Neural progenitor cell (in vitro differentiated cells): ENCODE data around the gene ATP5F1C. TPM values are rescaled to one million over a fixed set of nuclear protein-coding genes. Genes with fewer than 3 reads are reported as not detected.
"Not testable (repeated sequence)": the region's sequence is repeated elsewhere in the genome, so short reads cannot be mapped to it uniquely, and the experiment has no call there.

Source experiments
- DNase-seq: peaks from one replicate; pipeline ENCODE4 v3.0.0-alpha.2; 2016; ENCODE audit warnings: low spot score
- H2AFZ ChIP-seq: fragments of 200-600 bp; sonication (generic); replicated peaks from 2 replicates; pipeline ENCODE4 v1.6.1; 2016; ENCODE audit warnings: antibody characterized with exemption
- H3F3A ChIP-seq: fragments of 200-600 bp; sonication (generic); 2 replicates; pipeline ENCODE4 v1.6.1; 2016; ENCODE audit warnings: antibody characterized with exemption, low read depth
- H3K27ac ChIP-seq: fragments of 200-600 bp; sonication (generic); 2 replicates; pipeline ENCODE4 v1.5.1; 2016; ENCODE audit warnings: mild to moderate bottlenecking
- H3K27me3 ChIP-seq: fragments of 200-600 bp; sonication (generic); 2 replicates; pipeline ENCODE4 v1.6.1; 2016; ENCODE audit warnings: mild to moderate bottlenecking, moderate library complexity
- H3K36me3 ChIP-seq: fragments of 200-600 bp; sonication (generic); 2 replicates; pipeline ENCODE4 v1.5.1; 2016
- H3K4me1 ChIP-seq: fragments of 200-600 bp; sonication (generic); 2 replicates; pipeline ENCODE4 v1.6.1; 2016; ENCODE audit warnings: mixed run types
- H3K4me2 ChIP-seq: fragments of 200-600 bp; sonication (generic); 2 replicates; pipeline ENCODE4 v1.6.1; 2016
- H3K4me3 ChIP-seq: fragments of 200-600 bp; sonication (generic); 2 replicates; pipeline ENCODE4 v1.5.1; 2016
- H3K79me2 ChIP-seq: fragments of 200-600 bp; sonication (generic); 2 replicates; pipeline ENCODE4 v1.6.1; 2016; ENCODE audit warnings: low read depth
- H3K9ac ChIP-seq: fragments of 200-600 bp; sonication (generic); 2 replicates; pipeline ENCODE4 v1.6.1; 2016
- H3K9me3 ChIP-seq: fragments of 200-600 bp; sonication (generic); 2 replicates; pipeline ENCODE4 v1.5.1; 2016; ENCODE audit warnings: low read depth
- H4K20me1 ChIP-seq: fragments of 200-600 bp; sonication (generic); 2 replicates; pipeline ENCODE4 v1.6.1; 2016; ENCODE audit warnings: low read depth
- H3K27ac Mint-ChIP-seq: 3 replicates; pipeline ENCODE4 v1.8.0; 2021; ENCODE audit warnings: mixed read lengths
- H3K27me3 Mint-ChIP-seq: 2 replicates; pipeline ENCODE4 v1.8.0; 2022; ENCODE audit warnings: low read depth, mild to moderate bottlenecking, inconsistent platforms, moderate library complexity, mixed read lengths; ENCODE audit not compliant: insufficient read depth
- H3K36me3 Mint-ChIP-seq: 3 replicates; pipeline ENCODE4 v1.8.0; 2021; ENCODE audit warnings: mixed read lengths
- H3K4me1 Mint-ChIP-seq: 3 replicates; pipeline ENCODE4 v1.8.0; 2021; ENCODE audit warnings: mixed read lengths
- H3K4me3 Mint-ChIP-seq: 3 replicates; pipeline ENCODE4 v1.8.0; 2021; ENCODE audit warnings: mild to moderate bottlenecking, moderate library complexity, mixed read lengths
- H3K9me3 Mint-ChIP-seq: 3 replicates; pipeline ENCODE4 v1.8.0; 2020; ENCODE audit warnings: mixed read lengths
- EZH2 ChIP-seq: fragments of 200-600 bp; sonication (generic); IDR thresholded peaks from 2 replicates; pipeline ENCODE4 v1.6.1; 2017; ENCODE audit warnings: antibody characterized with exemption, mild to moderate bottlenecking, moderate library complexity
- EZH2phosphoT487 ChIP-seq: fragments of 200-600 bp; sonication (generic); IDR thresholded peaks from 2 replicates; pipeline ENCODE4 v1.6.1; 2017; ENCODE audit warnings: antibody characterized with exemption
- total RNA-seq: library from RNA; depleted of rRNA; stranded (reverse); fragments of >200 nt; gene quantifications from 2 replicates; pipeline ENCODE4 v1.2.3, GENCODE V29; 2015; ENCODE audit warnings: low replicate concordance
- TF ChIP-seq, protein P1 (sequence below): fragments of 200-600 bp; sonication (generic); IDR thresholded peaks from 2 replicates; pipeline ENCODE4 v1.5.1; 2017; ENCODE audit warnings: antibody characterized with exemption, mild to moderate bottlenecking

ATP5F1C gene
- total RNA-seq, 1 donor from 2014 or later = 466 TPM

DNA sequence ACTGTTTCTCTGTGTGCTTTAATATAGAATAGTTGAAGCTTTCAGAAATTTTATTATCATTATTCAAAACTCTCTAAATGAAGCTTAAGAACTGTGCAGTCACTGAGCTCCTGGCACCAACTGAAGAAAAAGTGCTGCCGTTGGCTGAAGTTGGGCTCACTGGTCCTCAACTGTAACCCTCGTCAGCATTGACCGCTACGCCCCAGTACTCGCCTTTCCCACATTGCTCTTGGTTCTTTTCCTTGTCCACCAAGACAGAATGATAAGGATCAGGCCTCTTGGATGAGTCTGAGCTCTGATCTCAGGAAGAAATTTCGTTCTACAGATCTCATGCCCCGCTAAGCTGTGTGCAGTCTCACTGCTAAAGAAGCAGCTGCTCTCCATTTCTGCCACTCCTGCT is 22.5 kb downstream of the ATP5F1C start:
- no peaks in the 10 kb centered on the region for H3K4me1 Mint-ChIP-seq

DNA sequence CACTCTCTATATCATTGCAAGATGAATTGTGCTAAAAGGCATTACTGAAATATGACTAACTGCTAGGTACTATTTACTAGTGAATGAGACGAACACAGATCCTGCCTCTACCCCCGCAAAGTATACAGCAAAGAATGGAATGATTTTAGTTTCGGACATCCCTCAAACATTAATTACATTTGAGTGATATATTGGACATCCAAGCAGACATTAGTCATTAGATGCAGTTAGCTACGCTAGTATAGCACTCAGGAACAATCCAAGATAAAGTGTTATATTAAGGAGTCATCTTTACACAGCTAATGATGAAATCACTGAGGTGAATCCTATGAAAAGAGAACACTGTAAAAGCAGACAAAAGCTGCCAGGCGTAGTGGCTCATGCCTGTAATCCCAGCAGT is 23.0 kb downstream of the ATP5F1C start:
- H3K4me3 Mint-ChIP-seq = no peak overlapping the region
- Histone ChIP-seq H3K4me1 (no peaks in the 10 kb centered on the region), H3K9ac (no peak overlapping the region), H3K4me2 (no peak overlapping the region), H3K79me2 (no peaks in the 10 kb centered on the region), H2AFZ (no peak overlapping the region), H3K27ac (no peak overlapping the region), H3K36me3 (no peaks in the 10 kb centered on the region), H4K20me1 (no peaks in the 10 kb centered on the region), H3F3A (peaks cover 4% of the 10 kb centered on the region), H3K4me3 (no peak overlapping the region), H3K9me3 (no peaks in the 10 kb centered on the region), H3K27me3 (no peaks in the 10 kb centered on the region)
- H3K27ac Mint-ChIP-seq = no peak overlapping the region
- no peaks in the 10 kb centered on the region for H3K4me1 Mint-ChIP-seq
- H3K9me3 Mint-ChIP-seq = no peaks in the 10 kb centered on the region
- no peaks in the 10 kb centered on the region for H3K27me3 Mint-ChIP-seq
- no peak for DNase-seq
- peaks cover 5% of the 10 kb centered on the region for H3K36me3 Mint-ChIP-seq
- TF ChIP-seq EZH2phosphoT487 = no peak
- no peak for TF ChIP-seq EZH2
- TF ChIP-seq, protein P1, sequence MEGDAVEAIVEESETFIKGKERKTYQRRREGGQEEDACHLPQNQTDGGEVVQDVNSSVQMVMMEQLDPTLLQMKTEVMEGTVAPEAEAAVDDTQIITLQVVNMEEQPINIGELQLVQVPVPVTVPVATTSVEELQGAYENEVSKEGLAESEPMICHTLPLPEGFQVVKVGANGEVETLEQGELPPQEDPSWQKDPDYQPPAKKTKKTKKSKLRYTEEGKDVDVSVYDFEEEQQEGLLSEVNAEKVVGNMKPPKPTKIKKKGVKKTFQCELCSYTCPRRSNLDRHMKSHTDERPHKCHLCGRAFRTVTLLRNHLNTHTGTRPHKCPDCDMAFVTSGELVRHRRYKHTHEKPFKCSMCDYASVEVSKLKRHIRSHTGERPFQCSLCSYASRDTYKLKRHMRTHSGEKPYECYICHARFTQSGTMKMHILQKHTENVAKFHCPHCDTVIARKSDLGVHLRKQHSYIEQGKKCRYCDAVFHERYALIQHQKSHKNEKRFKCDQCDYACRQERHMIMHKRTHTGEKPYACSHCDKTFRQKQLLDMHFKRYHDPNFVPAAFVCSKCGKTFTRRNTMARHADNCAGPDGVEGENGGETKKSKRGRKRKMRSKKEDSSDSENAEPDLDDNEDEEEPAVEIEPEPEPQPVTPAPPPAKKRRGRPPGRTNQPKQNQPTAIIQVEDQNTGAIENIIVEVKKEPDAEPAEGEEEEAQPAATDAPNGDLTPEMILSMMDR = no peak

More for the DNA sequence above, 22.5 kb downstream of the ATP5F1C start:
- H3K4me2 ChIP-seq = no peak overlapping the region
- H3K9me3 ChIP-seq = no peaks in the 10 kb centered on the region
- H3K9me3 Mint-ChIP-seq = no peaks in the 10 kb centered on the region
- no peaks in the 10 kb centered on the region for H3K4me1 ChIP-seq
- H3K27ac ChIP-seq = no peak overlapping the region
- no peaks in the 10 kb centered on the region for H3K79me2 ChIP-seq
- no peaks in the 10 kb centered on the region for H4K20me1 ChIP-seq
- no peak overlapping the region for H2AFZ ChIP-seq
- TF ChIP-seq, protein P1 = no peak
- H3K4me3 Mint-ChIP-seq = no peak overlapping the region
- no peaks in the 10 kb centered on the region for H3K36me3 ChIP-seq
- H3K4me3 ChIP-seq = no peak overlapping the region
- no peaks in the 10 kb centered on the region for H3K27me3 ChIP-seq
- DNase-seq = no peak
- no peaks in the 10 kb centered on the region for H3K27me3 Mint-ChIP-seq
- peak overlapping the region; percentile 3 for H3K27ac Mint-ChIP-seq
- no peak overlapping the region for H3K9ac ChIP-seq
- H3K36me3 Mint-ChIP-seq = peaks cover 5% of the 10 kb centered on the region
- peaks cover 4% of the 10 kb centered on the region for H3F3A ChIP-seq

- H4K20me1 ChIP-seq, H3F3A ChIP-seq, H2AFZ ChIP-seq, DNase-seq, H3K27me3 Mint-ChIP-seq, H3K4me1 ChIP-seq, H3K4me1 Mint-ChIP-seq, H3K9me3 ChIP-seq, H3K79me2 ChIP-seq, H3K4me2 ChIP-seq, H3K27ac ChIP-seq, H3K9ac ChIP-seq, H3K4me3 Mint-ChIP-seq, H3K36me3 Mint-ChIP-seq, H3K27me3 ChIP-seq, H3K36me3 ChIP-seq, H3K9me3 Mint-ChIP-seq, H3K27ac Mint-ChIP-seq, H3K4me3 ChIP-seq: not testable (repeated sequence)
These were observed 23.8 kb downstream of the ATP5F1C start for GRCh38 chr10:7811743-7812142.

DNA sequence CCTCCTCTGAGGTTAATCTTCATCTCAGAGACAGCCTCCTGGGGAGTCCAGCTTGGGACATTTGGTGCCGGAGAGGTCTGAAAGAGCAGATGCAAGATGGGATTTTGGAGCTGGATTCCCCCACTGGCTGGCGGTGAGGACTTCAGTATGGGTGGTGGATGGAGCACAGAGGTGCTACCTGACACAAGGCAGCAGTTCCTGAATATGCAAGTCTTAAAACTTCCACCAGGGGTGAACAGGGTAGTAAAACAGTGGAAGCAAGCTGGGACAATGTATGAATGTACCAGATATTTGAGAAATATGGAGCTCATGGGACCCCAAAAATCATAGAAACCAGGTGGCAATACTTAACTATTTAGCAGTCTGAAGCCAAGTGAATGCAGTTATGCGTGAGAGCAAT is 25.5 kb downstream of the ATP5F1C start:
- Histone ChIP-seq H4K20me1 (no peaks in the 10 kb centered on the region), H3K79me2 (no peaks in the 10 kb centered on the region), H3K4me3 (no peak overlapping the region), H2AFZ (no peak overlapping the region), H3K27me3 (peaks cover 13% of the 10 kb centered on the region), H3K9me3 (no peaks in the 10 kb centered on the region), H3K9ac (no peak overlapping the region), H3K36me3 (no peaks in the 10 kb centered on the region), H3K4me1 (no peaks in the 10 kb centered on the region), H3F3A (peaks cover 4% of the 10 kb centered on the region), H3K27ac (no peak overlapping the region), H3K4me2 (no peak overlapping the region)
- TF ChIP-seq, protein P1 = no peak
- TF ChIP-seq EZH2 (no peak), EZH2phosphoT487 (no peak)
- Mint-ChIP-seq H3K4me3 (no peak overlapping the region), H3K4me1 (peaks cover 5% of the 10 kb centered on the region), H3K27me3 (peaks cover 4% of the 10 kb centered on the region), H3K27ac (no peak overlapping the region), H3K36me3 (no peaks in the 10 kb centered on the region), H3K9me3 (no peaks in the 10 kb centered on the region)
- no peak for DNase-seq
